Left lung (tissue), 10 donors: ENCODE data around the gene KRT84. TPM values are rescaled to one million over a fixed set of nuclear protein-coding genes. Genes with fewer than 3 reads are reported as not detected.

Experiments used
- ATAC-seq: fragments of 200-7000 bp; cut with Tn5 transposase; one replicate; pipeline ENCODE4 v1.9.1; 2020; ENCODE audit warnings: moderate library complexity
- DNase-seq, 4 donors: peaks; one replicate each; pipeline ENCODE4 v3.0.0-alpha.2; 2013 to 2020
- H3K27ac ChIP-seq, 2 donors: fragments of 200-600 bp; sonication (generic) in 1 of 2; one replicate each; pipeline versions ENCODE4 v1.5.0 to v1.8.0; 2020 to 2021
- H3K27me3 ChIP-seq, 2 donors: fragments of 200-600 bp; sonication (generic) in 1 of 2; one replicate each; pipeline versions ENCODE4 v1.5.0 to v1.8.0; 2020 to 2021
- H3K36me3 ChIP-seq, 2 donors: fragments of 200-600 bp; sonication (generic) in 1 of 2; one replicate each; pipeline versions ENCODE4 v1.5.0 to v1.8.0; 2020 to 2021
- H3K4me1 ChIP-seq, 2 donors: fragments of 200-600 bp; one replicate each; pipeline ENCODE4 v1.8.0; 2021
- H3K4me3 ChIP-seq, 2 donors: fragments of 200-600 bp; sonication (generic) in 1 of 2; one replicate each; pipeline versions ENCODE4 v1.5.0 to v1.8.0; 2020 to 2021; ENCODE audit warnings: mild to moderate bottlenecking in 1 of 2
- H3K9me3 ChIP-seq, 2 donors: fragments of 200-600 bp; sonication (generic) in 1 of 2; one replicate each; pipeline versions ENCODE4 v1.5.0 to v1.8.0; 2020 to 2021
- CTCF ChIP-seq, 2 donors: fragments of 200-600 bp; sonication (generic) in 1 of 2; IDR thresholded peaks; one replicate each; pipeline versions ENCODE4 v1.5.0 to v1.8.0; 2021; ENCODE audit warnings: antibody characterized with exemption in 2 of 2
- intact Hi-C, 2 donors: fragments of 100-400 bp; cut with DNase I; formaldehyde crosslinking; loops; one replicate each; pipeline versions ENCODE4 v1.11.2 to v1.14.2; 2022
- polyA plus RNA-seq, 6 donors: library from polyadenylated mRNA; unstranded; fragments of 120-200 nt; gene quantifications; one replicate each; pipeline ENCODE4 v1.2.1, GENCODE V29; 2013; ENCODE audit not compliant: insufficient read length in 6 of 6
- total RNA-seq, 2 donors: library from RNA; stranded (reverse); fragmentation: NEBNext Ultra II Directional; extraction: Animal tissue kit (Norgen Biotek cat#: 25700); gene quantifications; one replicate each; pipeline ENCODE4 v1.2.1, GENCODE V29; 2021
- donor health status: DM: no; HTN: yes; CAD: no.
- donor health status: DM: no; HTN: no; CAD: no.

The KRT84 gene
- total and polyA plus RNA-seq, 8 donors, result not detected

GRCh38 chr12:52358575-52359350 lies 26.7 kb downstream of the KRT84 start:
- Histone ChIP-seq H3K27me3 (peaks cover 0 to 11% of the 10 kb centered on the region in 2 donors), H3K9me3 (no peaks in the 10 kb centered on the region), H3K27ac (no peak overlapping the region), H3K4me3 (no peak overlapping the region), H3K36me3 (no peaks in the 10 kb centered on the region), H3K4me1 (no peaks in the 10 kb centered on the region)
- DNase-seq, result no peak
- no peak for TF ChIP-seq CTCF (IDR thresholded peaks at IDR 0.05)
- intact Hi-C loops, result no loop called here
- ATAC-seq, result no peak

GRCh38 chr12:52356762-52357580 lies 28.5 kb downstream of the KRT84 start:
- Histone ChIP-seq H3K36me3 (no peaks in the 10 kb centered on the region), H3K4me3 (no peak overlapping the region), H3K27me3 (peaks cover 0 to 15% of the 10 kb centered on the region in 2 donors), H3K9me3 (no peaks in the 10 kb centered on the region), H3K27ac (no peak overlapping the region), H3K4me1 (no peaks in the 10 kb centered on the region)
- TF ChIP-seq CTCF (IDR thresholded peaks at IDR 0.05), result no peak
- DNase-seq (no peak), ATAC-seq (no peak)
- intact Hi-C loops, result no loop called here

- intact Hi-C loops, result no loop called here
- Histone ChIP-seq H3K9me3 (no peaks in the 10 kb centered on the region), H3K36me3 (no peaks in the 10 kb centered on the region), H3K4me1 (no peaks in the 10 kb centered on the region), H3K4me3 (no peak overlapping the region), H3K27ac (no peak overlapping the region), H3K27me3 (peaks cover 0 to 15% of the 10 kb centered on the region in 2 donors)
- ATAC-seq, result no peak
- DNase-seq, result no peak
- no peak for TF ChIP-seq CTCF (IDR thresholded peaks at IDR 0.05)
Measured at GRCh38 chr12:52356031-52356761, 29.3 kb downstream of the KRT84 start.

GRCh38 chr12:52355176-52355575 lies 30.3 kb downstream of the KRT84 start:
- DNase-seq (no peak), ATAC-seq (no peak)
- Histone ChIP-seq H3K36me3 (no peaks in the 10 kb centered on the region), H3K27me3 (peaks cover 0 to 15% of the 10 kb centered on the region in 2 donors), H3K27ac (no peak overlapping the region), H3K4me1 (no peaks in the 10 kb centered on the region), H3K9me3 (no peaks in the 10 kb centered on the region), H3K4me3 (no peak overlapping the region)
- intact Hi-C loops, result no loop called here
- TF ChIP-seq CTCF (IDR thresholded peaks at IDR 0.05), result no peak

- no peak overlapping the region for H3K4me3 ChIP-seq
- H3K36me3 ChIP-seq, result no peaks in the 10 kb centered on the region
- no peak for TF ChIP-seq CTCF (IDR thresholded peaks at IDR 0.05)
- H3K27ac ChIP-seq, result no peak overlapping the region
- no peaks in the 10 kb centered on the region for H3K9me3 ChIP-seq
- intact Hi-C loops, result no loop called here
- no peak for DNase-seq
- peaks cover 0 to 15% of the 10 kb centered on the region in 2 donors for H3K27me3 ChIP-seq
- ATAC-seq, result no peak
- no peaks in the 10 kb centered on the region for H3K4me1 ChIP-seq
Measured at GRCh38 chr12:52354200-52354599, 31.3 kb downstream of the KRT84 start.
